Measurements from ENCODE around the gene DACH1. TPM values are rescaled to one million over a fixed set of nuclear protein-coding genes. Genes with fewer than 3 reads are reported as not detected.

The DACH1 gene
- total RNA-seq, 1 experiment from 2014 or later = 1.2 TPM

DNA sequence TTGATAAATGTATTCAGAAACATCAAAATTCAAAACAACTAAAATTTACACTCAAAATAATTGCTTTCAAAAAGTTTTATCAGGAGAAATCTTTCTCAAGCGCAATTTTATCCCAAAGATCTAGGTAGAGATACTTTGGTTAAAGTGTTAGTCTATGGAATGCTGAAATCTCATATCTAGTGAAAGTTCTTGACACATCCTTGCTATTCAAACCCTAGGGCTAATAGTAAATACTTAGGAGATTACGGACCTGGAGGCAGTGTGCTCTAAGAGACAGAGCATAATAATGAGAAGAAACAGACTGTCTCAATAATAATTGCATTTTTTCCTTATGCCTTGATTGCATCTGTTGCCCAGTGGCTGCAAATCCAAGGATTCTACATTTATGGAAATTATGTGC is 330.8 kb downstream of the DACH1 start:
- no peaks in the 10 kb centered on the region for H3K9me3 ChIP-seq
- peaks cover 13% of the 10 kb centered on the region for H3K4me1 ChIP-seq
- no TSS peak for BruUV-seq (replicated peaks)
- no peak for DNase-seq
- TF ChIP-seq CTCF (IDR thresholded peaks at IDR 0.05; ENCODE audit: insufficient read depth in 1 of 2, low read depth in 1 of 2, low read length in 1 of 2, severe bottlenecking in 1 of 2, unreplicated experiment in 1 of 2) = no peak
- peaks cover 11% of the 10 kb centered on the region for H3K4me1 Mint-ChIP-seq (ENCODE audit: low read depth, unreplicated experiment)
- no peaks in the 10 kb centered on the region for H3K36me3 ChIP-seq (ENCODE audit: control insufficient read depth, insufficient read depth, low read length)
- H3K9me3 Mint-ChIP-seq (ENCODE audit: unreplicated experiment) = no peaks in the 10 kb centered on the region
- no peak overlapping the region for H3K4me3 Mint-ChIP-seq (ENCODE audit: unreplicated experiment)
- H3K27ac Mint-ChIP-seq (ENCODE audit: unreplicated experiment) = no peak overlapping the region
- intact Hi-C loops (cut with micrococcal nuclease; ENCODE audit: unreplicated experiment) = no loop called here
- H3K4me3 ChIP-seq (ENCODE audit: low read depth, low read length) = no peak overlapping the region
- no peaks in the 10 kb centered on the region for H3K36me3 Mint-ChIP-seq (ENCODE audit: insufficient read depth, unreplicated experiment)
- ChIA-PET CTCF (no interaction called here), POLR2A (no interaction called here)
- no peaks in the 10 kb centered on the region for H3K27me3 ChIP-seq (replicated peaks; ENCODE audit: control insufficient read depth, insufficient read depth, low read length)
- H3K27me3 Mint-ChIP-seq (ENCODE audit: insufficient read depth, unreplicated experiment) = no peaks in the 10 kb centered on the region

- ChIA-PET CTCF (no interaction called here), POLR2A (no interaction called here)
- H3K27me3 ChIP-seq (replicated peaks; ENCODE audit: control insufficient read depth, insufficient read depth, low read length) = no peaks in the 10 kb centered on the region
- no peak for TF ChIP-seq CTCF (IDR thresholded peaks at IDR 0.05; ENCODE audit: insufficient read depth in 1 of 2, low read depth in 1 of 2, low read length in 1 of 2, severe bottlenecking in 1 of 2, unreplicated experiment in 1 of 2)
- no peak overlapping the region for H3K4me3 ChIP-seq (ENCODE audit: low read depth, low read length)
- no peaks in the 10 kb centered on the region for H3K4me1 ChIP-seq
- intact Hi-C loops (cut with micrococcal nuclease; ENCODE audit: unreplicated experiment) = no loop called here
- Mint-ChIP-seq H3K27me3 (ENCODE audit: insufficient read depth, unreplicated experiment) (no peaks in the 10 kb centered on the region), H3K9me3 (ENCODE audit: unreplicated experiment) (no peaks in the 10 kb centered on the region), H3K36me3 (ENCODE audit: insufficient read depth, unreplicated experiment) (no peaks in the 10 kb centered on the region), H3K4me3 (ENCODE audit: unreplicated experiment) (no peak overlapping the region), H3K4me1 (ENCODE audit: low read depth, unreplicated experiment) (no peaks in the 10 kb centered on the region), H3K27ac (ENCODE audit: unreplicated experiment) (no peak overlapping the region)
- H3K36me3 ChIP-seq (ENCODE audit: control insufficient read depth, insufficient read depth, low read length) = no peaks in the 10 kb centered on the region
- no peak for DNase-seq
- no TSS peak for BruUV-seq (replicated peaks)
- H3K9me3 ChIP-seq = no peaks in the 10 kb centered on the region
Observed at GRCh38 chr13:71524613-71525304, 342.2 kb downstream of the DACH1 start.

- H3K27me3 Mint-ChIP-seq (ENCODE audit: insufficient read depth, unreplicated experiment) = no peaks in the 10 kb centered on the region
- H3K9me3 Mint-ChIP-seq (ENCODE audit: unreplicated experiment) = no peaks in the 10 kb centered on the region
- CTCF ChIA-PET = no interaction called here
- H3K27ac Mint-ChIP-seq (ENCODE audit: unreplicated experiment) = no peak overlapping the region
- intact Hi-C loops (cut with micrococcal nuclease; ENCODE audit: unreplicated experiment) = no loop called here
- Histone ChIP-seq H3K4me3 (ENCODE audit: low read depth, low read length) (no peak overlapping the region), H3K9me3 (no peaks in the 10 kb centered on the region), H3K4me1 (no peaks in the 10 kb centered on the region), H3K27me3 (replicated peaks; ENCODE audit: control insufficient read depth, insufficient read depth, low read length) (no peaks in the 10 kb centered on the region), H3K36me3 (ENCODE audit: control insufficient read depth, insufficient read depth, low read length) (no peaks in the 10 kb centered on the region)
- no peak for DNase-seq
- no TSS peak for BruUV-seq (replicated peaks)
- no peaks in the 10 kb centered on the region for H3K4me1 Mint-ChIP-seq (ENCODE audit: low read depth, unreplicated experiment)
- no peak overlapping the region for H3K4me3 Mint-ChIP-seq (ENCODE audit: unreplicated experiment)
- POLR2A ChIA-PET = no interaction called here
- H3K36me3 Mint-ChIP-seq (ENCODE audit: insufficient read depth, unreplicated experiment) = no peaks in the 10 kb centered on the region
- no peak for TF ChIP-seq CTCF (IDR thresholded peaks at IDR 0.05; ENCODE audit: insufficient read depth in 1 of 2, low read depth in 1 of 2, low read length in 1 of 2, severe bottlenecking in 1 of 2, unreplicated experiment in 1 of 2)
Observed at GRCh38 chr13:71524245-71524612, 342.8 kb downstream of the DACH1 start.

All from Caco-2 (cell line).